ENCODE measurements around the gene NRL.

NRL gene

GRCh38 chr14:24095271-24096068, 19.3 kb downstream of the NRL start:
- H3K4me1 ChIP-seq (ENCODE audit: control insufficient read depth in 1 of 2, insufficient read depth in 1 of 2, low read depth in 1 of 2, low read length in 1 of 2) = peaks cover 19 to 20% of the 10 kb centered on the region in 2 experiments
- H3K4me3 ChIP-seq (ENCODE audit: low read depth in 1 of 2, low read length in 1 of 2) = peak overlapping the region in 1 of 2 experiments; percentile 99
- H3K36me3 ChIP-seq = no peaks in the 10 kb centered on the region
- no peak for TF ChIP-seq CTCF (IDR thresholded peaks at IDR 0.05)
- peaks cover 38% of the 10 kb centered on the region for H3K27me3 ChIP-seq
- H3K27ac ChIP-seq = peak overlapping the region; percentile 81
- no peaks in the 10 kb centered on the region for H3K9me3 ChIP-seq

- H3K27ac ChIP-seq = peak overlapping the region; percentile 81
- peaks cover 38% of the 10 kb centered on the region for H3K27me3 ChIP-seq
- H3K4me1 ChIP-seq (ENCODE audit: control insufficient read depth in 1 of 2, insufficient read depth in 1 of 2, low read depth in 1 of 2, low read length in 1 of 2) = peaks cover 13 to 14% of the 10 kb centered on the region in 2 experiments
These were observed 19.9 kb downstream of the NRL start for GRCh38 chr14:24094841-24095270.

GRCh38 chr14:24093901-24094840, 20.6 kb downstream of the NRL start, which contains the start of gene PCK2:
TSS of gene PCK2 (plus strand) at chr14:24094311. CDS start at chr14:24094406, 95 bp downstream.
- H3K9me3 ChIP-seq = no peaks in the 10 kb centered on the region

More at GRCh38 chr14:24094841-24095270, 19.9 kb downstream of the NRL start:
- TF ChIP-seq CTCF (IDR thresholded peaks at IDR 0.05) = no peak
- no peaks in the 10 kb centered on the region for H3K9me3 ChIP-seq
- no peaks in the 10 kb centered on the region for H3K36me3 ChIP-seq
- peak overlapping the region; percentile 74 to 99 for H3K4me3 ChIP-seq (ENCODE audit: low read depth in 1 of 2, low read length in 1 of 2)

GRCh38 chr14:24093207-24093900, 21.4 kb downstream of the NRL start:
- TF ChIP-seq CTCF (IDR thresholded peaks at IDR 0.05) = no peak
- Histone ChIP-seq H3K27ac (peak overlapping the region; percentile 81), H3K4me1 (ENCODE audit: control insufficient read depth in 1 of 2, insufficient read depth in 1 of 2, low read depth in 1 of 2, low read length in 1 of 2) (peaks cover 11 to 14% of the 10 kb centered on the region in 2 experiments), H3K27me3 (peaks cover 38% of the 10 kb centered on the region), H3K4me3 (ENCODE audit: low read depth in 1 of 2, low read length in 1 of 2) (peak overlapping the region; percentile 74 to 99), H3K36me3 (no peaks in the 10 kb centered on the region), H3K9me3 (no peaks in the 10 kb centered on the region)

More at GRCh38 chr14:24093901-24094840, 20.6 kb downstream of the NRL start, which contains the start of gene PCK2:
- H3K4me1 ChIP-seq (ENCODE audit: control insufficient read depth in 1 of 2, insufficient read depth in 1 of 2, low read depth in 1 of 2, low read length in 1 of 2) = peaks cover 11 to 14% of the 10 kb centered on the region in 2 experiments
- no peaks in the 10 kb centered on the region for H3K36me3 ChIP-seq
- H3K4me3 ChIP-seq (ENCODE audit: low read depth in 1 of 2, low read length in 1 of 2) = peak within 1 kb of the TSS; percentile 74 to 99
- H3K27ac ChIP-seq = peak within 1 kb of the TSS; percentile 81
- TF ChIP-seq CTCF (IDR thresholded peaks at IDR 0.05) = peak; percentile 12
- peaks cover 38% of the 10 kb centered on the region for H3K27me3 ChIP-seq
